Activated CD8-positive, alpha-beta memory T cell treated with anti-CD3 and anti-CD28 coated beads, Interleukin-2, amount 50 U/mL, for 24 hours (primary cell): ENCODE data around the gene NFRKB.

ENCODE experiments used
- DNase-seq: peaks from one replicate; pipeline ENCODE4 v3.0.0-alpha.2; 2020; ENCODE audit errors: extremely low read depth

NFRKB gene

DNA sequence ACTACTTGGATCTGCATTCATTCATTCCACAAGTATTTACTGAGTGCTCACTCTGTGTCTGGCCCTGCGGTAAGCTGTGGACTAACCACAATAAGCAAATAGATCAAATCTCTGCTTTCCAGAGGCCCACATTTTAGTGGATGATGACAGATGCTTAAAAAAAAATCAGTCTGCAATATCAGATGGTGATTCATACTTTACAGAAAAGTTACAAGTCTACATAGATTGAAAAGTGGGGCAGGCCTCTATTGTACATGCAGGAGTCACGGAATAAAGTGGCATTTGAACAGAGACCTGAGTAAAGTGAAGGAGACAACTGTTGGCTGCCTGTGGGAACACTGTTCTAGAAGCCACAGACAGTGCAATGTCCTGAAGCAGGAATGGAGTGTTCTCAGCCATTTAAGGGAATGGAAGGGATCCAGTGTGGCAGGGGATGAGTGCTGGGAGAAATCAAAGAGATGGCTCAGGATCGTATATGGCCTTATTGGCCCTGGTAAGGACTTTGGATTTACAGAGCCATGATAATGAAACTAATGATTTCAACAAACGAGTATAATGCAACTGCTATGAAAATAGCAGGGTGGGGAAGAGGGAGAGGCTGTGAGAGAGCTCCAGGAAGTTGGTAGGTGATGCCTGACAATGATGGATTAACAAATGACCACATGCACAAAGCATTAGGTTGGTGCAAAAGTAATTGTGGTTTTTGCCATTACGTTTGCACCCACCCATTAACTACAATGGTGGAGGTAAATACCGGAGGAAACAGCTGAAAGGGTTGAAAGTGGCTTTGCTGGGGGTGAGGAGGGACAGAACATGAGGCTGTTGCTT is 48.7 kb downstream of the NFRKB start:
- no peak for DNase-seq
